Putamen (tissue), 1 donor: ENCODE measurements around the gene ENOX2.
"Not testable (repeated sequence)": the region's sequence is repeated elsewhere in the genome, so short reads cannot be mapped to it uniquely, and the experiment has no call there.

Experiments
- DNase-seq: peaks from one replicate; pipeline ENCODE4 v3.0.0-alpha.2; 2016; ENCODE audit warnings: low spot score

The ENOX2 gene

GRCh38 chrX:130826249-130826648 is 76.8 kb downstream of the ENOX2 start:
- no peak for DNase-seq

- DNase-seq: no peak
Observed at GRCh38 chrX:130825525-130825924, 77.5 kb downstream of the ENOX2 start.

- DNase-seq: not testable (repeated sequence)
Observed at GRCh38 chrX:130819367-130819766, 83.6 kb downstream of the ENOX2 start.

GRCh38 chrX:130813932-130814331 is 89.1 kb downstream of the ENOX2 start:
- DNase-seq: not testable (repeated sequence)

GRCh38 chrX:130810561-130810960 is 92.4 kb downstream of the ENOX2 start:
- DNase-seq: no peak

GRCh38 chrX:130805903-130806302 is 97.1 kb downstream of the ENOX2 start:
- DNase-seq: no peak

- DNase-seq: no peak
Observed at GRCh38 chrX:130803537-130803936, 99.5 kb downstream of the ENOX2 start.

- DNase-seq: no peak
Observed at GRCh38 chrX:130801901-130802300, 101.1 kb downstream of the ENOX2 start.

- no peak for DNase-seq
Observed at GRCh38 chrX:130799393-130799792, 103.6 kb downstream of the ENOX2 start.

- DNase-seq: no peak
Observed at GRCh38 chrX:130793975-130794374, 109.0 kb downstream of the ENOX2 start.

GRCh38 chrX:130791870-130792269 is 111.1 kb downstream of the ENOX2 start:
- not testable (repeated sequence) for DNase-seq

- no peak for DNase-seq
Observed at GRCh38 chrX:130789793-130790192, 113.2 kb downstream of the ENOX2 start.

- no peak for DNase-seq
Observed at GRCh38 chrX:130788786-130789581, 114.0 kb downstream of the ENOX2 start.

GRCh38 chrX:130786030-130786429 is 117.0 kb downstream of the ENOX2 start:
- no peak for DNase-seq

- no peak for DNase-seq
Observed at GRCh38 chrX:130778773-130779172, 124.2 kb downstream of the ENOX2 start.

GRCh38 chrX:130775849-130776248 is 127.2 kb downstream of the ENOX2 start:
- DNase-seq: no peak

GRCh38 chrX:130772776-130773143 is 130.2 kb downstream of the ENOX2 start:
- no peak for DNase-seq

GRCh38 chrX:130772105-130772775 is 130.8 kb downstream of the ENOX2 start:
- no peak for DNase-seq

GRCh38 chrX:130771648-130772047 is 131.4 kb downstream of the ENOX2 start:
- DNase-seq: no peak

GRCh38 chrX:130771230-130771629 is 131.8 kb downstream of the ENOX2 start:
- DNase-seq: no peak

- DNase-seq: no peak
Observed at GRCh38 chrX:130770615-130771014, 132.4 kb downstream of the ENOX2 start.

- DNase-seq: no peak
Observed at GRCh38 chrX:130769835-130770234, 133.2 kb downstream of the ENOX2 start.

- DNase-seq: no peak
Observed at GRCh38 chrX:130758072-130758471, 144.9 kb downstream of the ENOX2 start.

GRCh38 chrX:130756233-130756632 is 146.8 kb downstream of the ENOX2 start:
- DNase-seq: no peak
